GM23338 (cell line): Measurements from ENCODE around the gene THADA. TPM values are rescaled to one million over a fixed set of nuclear protein-coding genes. Genes with fewer than 3 reads are reported as not detected.

Source experiments
- ATAC-seq: fragments of 200-7000 bp; cut with Tn5 transposase; 3 replicates; pipeline ENCODE4 v1.9.1; 2020
- DNase-seq: peaks from one replicate; pipeline ENCODE4 v3.0.0-alpha.2; 2015; ENCODE audit warnings: low spot score
- H2AFZ ChIP-seq: fragments of 200-600 bp; sonication (generic); 2 replicates; pipeline ENCODE4 v1.8.0; 2016; ENCODE audit warnings: antibody characterized with exemption, mild to moderate bottlenecking, moderate library complexity
- H3F3A ChIP-seq: fragments of 200-600 bp; sonication (generic); replicated peaks from 2 replicates; pipeline ENCODE4 v1.8.0; 2017; ENCODE audit warnings: antibody characterized with exemption, mixed run types, low read depth
- H3K27ac ChIP-seq: fragments of 200-600 bp; sonication (generic); 2 replicates; pipeline ENCODE4 v1.6.1; 2016; ENCODE audit warnings: low read depth
- H3K27me3 ChIP-seq: fragments of 200-600 bp; sonication (generic); 2 replicates; pipeline ENCODE4 v1.8.0; 2016; ENCODE audit warnings: mild to moderate bottlenecking, mixed run types, moderate library complexity; ENCODE audit not compliant: insufficient read depth
- H3K36me3 ChIP-seq: fragments of 200-600 bp; sonication (generic); 2 replicates; pipeline ENCODE4 v1.8.0; 2016; ENCODE audit warnings: mild to moderate bottlenecking; ENCODE audit not compliant: insufficient read depth
- H3K4me1 ChIP-seq: fragments of 200-600 bp; sonication (generic); 2 replicates; pipeline ENCODE4 v1.8.0; 2016; ENCODE audit warnings: mild to moderate bottlenecking, moderate library complexity; ENCODE audit not compliant: insufficient read depth
- H3K4me2 ChIP-seq: fragments of 200-600 bp; sonication (generic); 2 replicates; pipeline ENCODE4 v1.7.1; 2017; ENCODE audit warnings: mixed run types
- H3K4me3 ChIP-seq: fragments of 200-600 bp; sonication (generic); 2 replicates; pipeline ENCODE4 v1.6.1; 2016; ENCODE audit warnings: mixed run types
- H3K79me2 ChIP-seq: fragments of 200-600 bp; sonication (generic); replicated peaks from 2 replicates; pipeline ENCODE4 v1.8.0; 2017; ENCODE audit warnings: mild to moderate bottlenecking; ENCODE audit not compliant: insufficient read depth
- H3K9me2 ChIP-seq: fragments of 200-600 bp; sonication (generic); 2 replicates; pipeline ENCODE4 v1.8.0; 2017; ENCODE audit not compliant: insufficient read depth
- H4K20me1 ChIP-seq: fragments of 200-600 bp; sonication (generic); replicated peaks from 2 replicates; pipeline ENCODE4 v1.8.0; 2017; ENCODE audit warnings: mild to moderate bottlenecking; ENCODE audit not compliant: insufficient read depth
- H3K27ac Mint-ChIP-seq: 2 replicates; pipeline ENCODE4 v1.8.0; 2020; ENCODE audit warnings: inconsistent platforms, mild to moderate bottlenecking, moderate library complexity, mixed read lengths
- H3K27me3 Mint-ChIP-seq: 3 replicates; pipeline ENCODE4 v1.8.0; 2022; ENCODE audit warnings: low read depth, mild to moderate bottlenecking, moderate library complexity, mixed read lengths, inconsistent platforms; ENCODE audit not compliant: insufficient read depth, poor library complexity
- H3K36me3 Mint-ChIP-seq: 3 replicates; pipeline ENCODE4 v1.8.0; 2021; ENCODE audit warnings: low read depth, mild to moderate bottlenecking, inconsistent platforms, moderate library complexity, mixed read lengths
- H3K4me1 Mint-ChIP-seq: 3 replicates; pipeline ENCODE4 v1.8.0; 2020; ENCODE audit warnings: mild to moderate bottlenecking, inconsistent platforms, mixed read lengths
- H3K4me3 Mint-ChIP-seq: 3 replicates; pipeline ENCODE4 v1.8.0; 2021; ENCODE audit warnings: moderate library complexity, mild to moderate bottlenecking, inconsistent platforms, mixed read lengths
- H3K9me3 Mint-ChIP-seq: 3 replicates; pipeline ENCODE4 v1.8.0; 2020; ENCODE audit warnings: moderate library complexity, mild to moderate bottlenecking, inconsistent platforms, mixed read lengths
- CREB1 ChIP-seq: fragments of 250-450 bp; sonication (Bioruptor Pico); IDR thresholded peaks from 2 replicates; pipeline ENCODE4 v1.5.0; 2020; ENCODE audit warnings: low read depth, mild to moderate bottlenecking, moderate library complexity
- EZH2phosphoT487 ChIP-seq: fragments of 200-600 bp; sonication (generic); IDR thresholded peaks from one replicate; pipeline ENCODE4 v1.8.1; 2018; ENCODE audit warnings: antibody characterized with exemption; ENCODE audit not compliant: unreplicated experiment
- JUNB ChIP-seq: IDR thresholded peaks from one replicate; pipeline ENCODE4 v1.6.1; 2016; ENCODE audit warnings: antibody characterized with exemption; ENCODE audit not compliant: unreplicated experiment
- NANOG ChIP-seq: IDR thresholded peaks from 2 replicates; pipeline ENCODE4 v1.6.1; 2016; ENCODE audit warnings: antibody characterized with exemption, borderline replicate concordance
- POLR2AphosphoS5 ChIP-seq: IDR thresholded peaks from 2 replicates; pipeline ENCODE4 v1.6.1; 2016; ENCODE audit warnings: antibody characterized with exemption, low read depth
- STAT1 ChIP-seq: IDR thresholded peaks from one replicate; pipeline ENCODE4 v1.6.1; 2016; ENCODE audit warnings: antibody characterized with exemption; ENCODE audit not compliant: unreplicated experiment
- ZNF114 ChIP-seq: fragments of 250-450 bp; sonication (Bioruptor Pico); IDR thresholded peaks from 2 replicates; pipeline ENCODE4 v1.5.0; 2020; ENCODE audit warnings: mild to moderate bottlenecking, moderate library complexity
- ZNF331 ChIP-seq: fragments of 250-450 bp; sonication (Bioruptor Pico); IDR thresholded peaks from 2 replicates; pipeline ENCODE4 v1.5.0; 2020; ENCODE audit warnings: low read depth, mild to moderate bottlenecking, moderate library complexity
- polyA plus RNA-seq: library from polyadenylated mRNA; unstranded; fragments of >200 nt; fragmentation: Nextera tagmentation; extraction: Ambion mirVana; gene quantifications from 2 replicates; pipeline ENCODE4 v1.2.1, GENCODE V29; 2016
- total RNA-seq: library from RNA; depleted of rRNA; stranded (reverse); fragments of >200 nt; shearing (Covaris generic); gene quantifications from 2 replicates; pipeline ENCODE4 v1.2.3, GENCODE V29; 2014
- TF ChIP-seq, protein P1 (sequence below), 2 experiments: fragments of 200-600 bp in 1 of 2; sonication (generic) in 1 of 2; conservative IDR thresholded peaks; 2 replicates each; pipeline versions ENCODE4 v1.5.1 to v1.6.1; 2016 to 2017; ENCODE audit warnings: antibody characterized with exemption in 2 of 2, low read depth in 2 of 2, mild to moderate bottlenecking in 2 of 2, moderate library complexity in 1 of 2
- TF ChIP-seq, protein P2 (sequence below): IDR thresholded peaks from 2 replicates; pipeline ENCODE4 v1.6.1; 2016; ENCODE audit warnings: antibody characterized with exemption
- TF ChIP-seq, protein P3 (sequence below): fragments of 250-450 bp; sonication (Bioruptor Pico); IDR thresholded peaks from 2 replicates; pipeline ENCODE4 v1.5.0; 2020; ENCODE audit warnings: mild to moderate bottlenecking, moderate library complexity

Gene THADA
- total and polyA plus RNA-seq, 2 experiments from 2014 or later, result 17.0 to 30.7 TPM

DNA sequence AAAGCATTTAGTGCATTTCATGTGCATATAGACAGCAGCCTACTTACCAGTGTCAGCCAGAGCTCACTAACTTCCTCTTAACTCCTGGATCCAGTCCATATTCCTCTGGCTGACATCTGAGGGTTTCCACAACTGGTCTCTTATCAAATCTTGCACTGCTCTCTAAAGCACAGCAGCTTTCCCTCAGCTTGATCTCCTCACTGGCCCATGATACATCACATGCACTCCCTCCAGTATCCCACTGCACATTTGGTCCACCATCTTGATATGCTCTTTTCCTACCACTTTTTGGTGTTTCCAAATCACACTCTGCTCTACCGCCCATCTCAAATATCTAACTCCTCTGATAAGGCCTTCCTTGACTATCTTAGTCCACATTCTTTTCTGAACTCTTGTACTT, 264.4 kb downstream of the THADA start (continued):
- TF ChIP-seq, protein P1, sequence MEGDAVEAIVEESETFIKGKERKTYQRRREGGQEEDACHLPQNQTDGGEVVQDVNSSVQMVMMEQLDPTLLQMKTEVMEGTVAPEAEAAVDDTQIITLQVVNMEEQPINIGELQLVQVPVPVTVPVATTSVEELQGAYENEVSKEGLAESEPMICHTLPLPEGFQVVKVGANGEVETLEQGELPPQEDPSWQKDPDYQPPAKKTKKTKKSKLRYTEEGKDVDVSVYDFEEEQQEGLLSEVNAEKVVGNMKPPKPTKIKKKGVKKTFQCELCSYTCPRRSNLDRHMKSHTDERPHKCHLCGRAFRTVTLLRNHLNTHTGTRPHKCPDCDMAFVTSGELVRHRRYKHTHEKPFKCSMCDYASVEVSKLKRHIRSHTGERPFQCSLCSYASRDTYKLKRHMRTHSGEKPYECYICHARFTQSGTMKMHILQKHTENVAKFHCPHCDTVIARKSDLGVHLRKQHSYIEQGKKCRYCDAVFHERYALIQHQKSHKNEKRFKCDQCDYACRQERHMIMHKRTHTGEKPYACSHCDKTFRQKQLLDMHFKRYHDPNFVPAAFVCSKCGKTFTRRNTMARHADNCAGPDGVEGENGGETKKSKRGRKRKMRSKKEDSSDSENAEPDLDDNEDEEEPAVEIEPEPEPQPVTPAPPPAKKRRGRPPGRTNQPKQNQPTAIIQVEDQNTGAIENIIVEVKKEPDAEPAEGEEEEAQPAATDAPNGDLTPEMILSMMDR (conservative IDR thresholded peaks at IDR 0.05; ENCODE audit: low read depth in 2 of 2), result no peak
- TF ChIP-seq NANOG, result no peak

DNA sequence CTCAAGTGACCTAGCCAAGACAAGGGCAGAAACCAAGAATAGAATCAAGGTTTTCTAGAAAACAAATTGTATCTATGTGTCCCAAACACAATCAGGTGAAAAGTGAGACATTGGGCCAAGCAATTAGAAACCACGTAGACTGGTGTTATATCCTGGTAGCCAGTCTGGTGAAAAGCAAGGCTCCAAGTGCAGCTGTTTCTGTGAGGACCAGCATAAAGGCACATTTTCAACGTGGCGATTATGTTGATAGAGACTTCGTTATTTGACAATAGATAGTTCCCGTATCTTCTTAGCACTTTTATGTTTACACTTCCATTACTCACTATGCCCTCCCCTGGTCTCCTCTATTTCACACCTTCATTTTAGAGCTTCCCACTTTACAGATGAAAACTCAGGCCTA, 266.2 kb downstream of the THADA start:
- no peaks in the 10 kb centered on the region for H3K27me3 ChIP-seq
- no peaks in the 10 kb centered on the region for H3K36me3 Mint-ChIP-seq
- no peak overlapping the region for H3K4me3 ChIP-seq
- H3K79me2 ChIP-seq, result no peaks in the 10 kb centered on the region
- no peaks in the 10 kb centered on the region for H3K9me2 ChIP-seq
- peaks cover 4% of the 10 kb centered on the region for H3K27me3 Mint-ChIP-seq
- no peak overlapping the region for H3K4me2 ChIP-seq
- H3K36me3 ChIP-seq, result no peaks in the 10 kb centered on the region
- no peak overlapping the region for H2AFZ ChIP-seq
- no peaks in the 10 kb centered on the region for H3F3A ChIP-seq
- H4K20me1 ChIP-seq, result no peaks in the 10 kb centered on the region
- no peak overlapping the region for H3K27ac Mint-ChIP-seq
- H3K4me1 ChIP-seq, result peaks cover 13% of the 10 kb centered on the region; the same call in 1 of the 2 replicates
- no peaks in the 10 kb centered on the region for H3K9me3 Mint-ChIP-seq
- H3K4me3 Mint-ChIP-seq, result no peak overlapping the region
- peaks cover 22% of the 10 kb centered on the region for H3K4me1 Mint-ChIP-seq
- ATAC-seq, result no peak
- no peak overlapping the region for H3K27ac ChIP-seq
- DNase-seq, result no peak
- TF ChIP-seq, protein P1 (conservative IDR thresholded peaks at IDR 0.05; ENCODE audit: low read depth in 2 of 2), result no peak
- TF ChIP-seq STAT1, result no peak
- TF ChIP-seq ZNF114 (CRISPR knock-in tag), result no peak
- TF ChIP-seq EZH2phosphoT487, result no peak
- TF ChIP-seq NANOG, result no peak
- no peak for TF ChIP-seq POLR2AphosphoS5
- TF ChIP-seq, protein P2, sequence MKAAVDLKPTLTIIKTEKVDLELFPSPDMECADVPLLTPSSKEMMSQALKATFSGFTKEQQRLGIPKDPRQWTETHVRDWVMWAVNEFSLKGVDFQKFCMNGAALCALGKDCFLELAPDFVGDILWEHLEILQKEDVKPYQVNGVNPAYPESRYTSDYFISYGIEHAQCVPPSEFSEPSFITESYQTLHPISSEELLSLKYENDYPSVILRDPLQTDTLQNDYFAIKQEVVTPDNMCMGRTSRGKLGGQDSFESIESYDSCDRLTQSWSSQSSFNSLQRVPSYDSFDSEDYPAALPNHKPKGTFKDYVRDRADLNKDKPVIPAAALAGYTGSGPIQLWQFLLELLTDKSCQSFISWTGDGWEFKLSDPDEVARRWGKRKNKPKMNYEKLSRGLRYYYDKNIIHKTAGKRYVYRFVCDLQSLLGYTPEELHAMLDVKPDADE, result no peak
- TF ChIP-seq, protein P3, sequence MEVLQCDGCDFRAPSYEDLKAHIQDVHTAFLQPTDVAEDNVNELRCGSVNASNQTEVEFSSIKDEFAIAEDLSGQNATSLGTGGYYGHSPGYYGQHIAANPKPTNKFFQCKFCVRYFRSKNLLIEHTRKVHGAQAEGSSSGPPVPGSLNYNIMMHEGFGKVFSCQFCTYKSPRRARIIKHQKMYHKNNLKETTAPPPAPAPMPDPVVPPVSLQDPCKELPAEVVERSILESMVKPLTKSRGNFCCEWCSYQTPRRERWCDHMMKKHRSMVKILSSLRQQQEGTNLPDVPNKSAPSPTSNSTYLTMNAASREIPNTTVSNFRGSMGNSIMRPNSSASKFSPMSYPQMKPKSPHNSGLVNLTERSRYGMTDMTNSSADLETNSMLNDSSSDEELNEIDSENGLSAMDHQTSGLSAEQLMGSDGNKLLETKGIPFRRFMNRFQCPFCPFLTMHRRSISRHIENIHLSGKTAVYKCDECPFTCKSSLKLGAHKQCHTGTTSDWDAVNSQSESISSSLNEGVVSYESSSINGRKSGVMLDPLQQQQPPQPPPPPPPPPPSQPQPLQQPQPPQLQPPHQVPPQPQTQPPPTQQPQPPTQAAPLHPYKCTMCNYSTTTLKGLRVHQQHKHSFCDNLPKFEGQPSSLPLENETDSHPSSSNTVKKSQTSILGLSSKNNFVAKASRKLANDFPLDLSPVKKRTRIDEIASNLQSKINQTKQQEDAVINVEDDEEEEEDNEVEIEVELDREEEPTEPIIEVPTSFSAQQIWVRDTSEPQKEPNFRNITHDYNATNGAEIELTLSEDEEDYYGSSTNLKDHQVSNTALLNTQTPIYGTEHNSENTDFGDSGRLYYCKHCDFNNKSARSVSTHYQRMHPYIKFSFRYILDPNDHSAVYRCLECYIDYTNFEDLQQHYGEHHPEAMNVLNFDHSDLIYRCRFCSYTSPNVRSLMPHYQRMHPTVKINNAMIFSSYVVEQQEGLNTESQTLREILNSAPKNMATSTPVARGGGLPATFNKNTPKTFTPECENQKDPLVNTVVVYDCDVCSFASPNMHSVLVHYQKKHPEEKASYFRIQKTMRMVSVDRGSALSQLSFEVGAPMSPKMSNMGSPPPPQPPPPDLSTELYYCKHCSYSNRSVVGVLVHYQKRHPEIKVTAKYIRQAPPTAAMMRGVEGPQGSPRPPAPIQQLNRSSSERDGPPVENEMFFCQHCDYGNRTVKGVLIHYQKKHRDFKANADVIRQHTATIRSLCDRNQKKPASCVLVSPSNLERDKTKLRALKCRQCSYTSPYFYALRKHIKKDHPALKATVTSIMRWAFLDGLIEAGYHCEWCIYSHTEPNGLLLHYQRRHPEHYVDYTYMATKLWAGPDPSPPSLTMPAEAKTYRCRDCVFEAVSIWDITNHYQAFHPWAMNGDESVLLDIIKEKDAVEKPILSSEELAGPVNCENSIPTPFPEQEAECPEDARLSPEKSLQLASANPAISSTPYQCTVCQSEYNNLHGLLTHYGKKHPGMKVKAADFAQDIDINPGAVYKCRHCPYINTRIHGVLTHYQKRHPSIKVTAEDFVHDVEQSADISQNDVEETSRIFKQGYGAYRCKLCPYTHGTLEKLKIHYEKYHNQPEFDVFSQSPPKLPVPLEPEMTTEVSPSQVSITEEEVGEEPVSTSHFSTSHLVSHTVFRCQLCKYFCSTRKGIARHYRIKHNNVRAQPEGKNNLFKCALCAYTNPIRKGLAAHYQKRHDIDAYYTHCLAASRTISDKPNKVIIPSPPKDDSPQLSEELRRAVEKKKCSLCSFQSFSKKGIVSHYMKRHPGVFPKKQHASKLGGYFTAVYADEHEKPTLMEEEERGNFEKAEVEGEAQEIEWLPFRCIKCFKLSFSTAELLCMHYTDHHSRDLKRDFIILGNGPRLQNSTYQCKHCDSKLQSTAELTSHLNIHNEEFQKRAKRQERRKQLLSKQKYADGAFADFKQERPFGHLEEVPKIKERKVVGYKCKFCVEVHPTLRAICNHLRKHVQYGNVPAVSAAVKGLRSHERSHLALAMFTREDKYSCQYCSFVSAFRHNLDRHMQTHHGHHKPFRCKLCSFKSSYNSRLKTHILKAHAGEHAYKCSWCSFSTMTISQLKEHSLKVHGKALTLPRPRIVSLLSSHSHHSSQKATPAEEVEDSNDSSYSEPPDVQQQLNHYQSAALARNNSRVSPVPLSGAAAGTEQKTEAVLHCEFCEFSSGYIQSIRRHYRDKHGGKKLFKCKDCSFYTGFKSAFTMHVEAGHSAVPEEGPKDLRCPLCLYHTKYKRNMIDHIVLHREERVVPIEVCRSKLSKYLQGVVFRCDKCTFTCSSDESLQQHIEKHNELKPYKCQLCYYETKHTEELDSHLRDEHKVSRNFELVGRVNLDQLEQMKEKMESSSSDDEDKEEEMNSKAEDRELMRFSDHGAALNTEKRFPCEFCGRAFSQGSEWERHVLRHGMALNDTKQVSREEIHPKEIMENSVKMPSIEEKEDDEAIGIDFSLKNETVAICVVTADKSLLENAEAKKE (CRISPR knock-in tag), result no peak
- no peak for TF ChIP-seq CREB1 (CRISPR knock-in tag)
- TF ChIP-seq ZNF331 (CRISPR knock-in tag), result no peak
- TF ChIP-seq JUNB, result no peak
